Measurements from ENCODE around the gene GPC5.
A peak's percentile ranks its signal among the peaks of the same experiment; 100 is the strongest.

The GPC5 gene

DNA sequence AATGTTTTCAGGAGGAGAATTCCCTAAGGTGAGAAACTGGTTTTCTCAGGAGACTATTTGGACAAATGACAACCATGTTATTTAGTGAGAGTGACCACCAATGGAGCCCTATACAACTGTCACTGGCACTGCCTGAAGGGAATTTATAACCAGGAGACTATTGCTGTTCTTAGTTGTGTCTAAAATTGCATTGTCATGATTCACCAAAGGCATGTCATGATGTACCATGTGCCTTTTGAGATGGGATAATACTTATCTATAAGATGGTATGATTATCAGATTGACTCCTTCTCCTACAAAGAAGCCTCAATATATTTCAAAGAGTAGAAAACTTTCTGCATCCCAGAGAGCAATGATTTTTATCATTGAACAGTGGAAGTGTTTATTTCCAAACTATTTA lies 1088.8 kb downstream of the GPC5 start:
- no peak overlapping the region for H3K9ac ChIP-seq (ENCODE audit: low read length)
- no peak overlapping the region for H2BK120ac ChIP-seq (ENCODE audit: low read depth, low read length)
- no peak overlapping the region for H2BK12ac ChIP-seq (ENCODE audit: low read length in 2 of 2)
- peak; percentile 26 for DNase-seq
- no peak overlapping the region for H3K27ac ChIP-seq (ENCODE audit: low read length, poor library complexity, severe bottlenecking)
- no peaks in the 10 kb centered on the region for H3K27me3 ChIP-seq (ENCODE audit: control insufficient read depth in 1 of 2, insufficient read depth in 1 of 2, low read length in 2 of 2)
- no peak overlapping the region for H3K23ac ChIP-seq (ENCODE audit: low read length in 2 of 2)
- H3K4me2 ChIP-seq (ENCODE audit: low read length, poor library complexity, severe bottlenecking): no peak overlapping the region
- no peaks in the 10 kb centered on the region for H3K4me1 ChIP-seq (ENCODE audit: control insufficient read depth, insufficient read depth, low read depth, low read length)
- no peak overlapping the region for H3K4me3 ChIP-seq (ENCODE audit: insufficient read depth in 1 of 2, low read depth in 1 of 2, low read length in 2 of 2)
- no peak overlapping the region for H2BK5ac ChIP-seq (ENCODE audit: low read depth, low read length, poor library complexity, severe bottlenecking)
- H2BK15ac ChIP-seq (ENCODE audit: low read depth, poor library complexity, severe bottlenecking): no peak overlapping the region
- H2AK5ac ChIP-seq (ENCODE audit: low read length, severe bottlenecking): no peak overlapping the region
- no peak overlapping the region for H3K18ac ChIP-seq (ENCODE audit: low read depth in 1 of 2, low read length in 2 of 2)
- no peaks in the 10 kb centered on the region for H3K9me3 ChIP-seq (ENCODE audit: control insufficient read depth, low read length)
- H4K91ac ChIP-seq (ENCODE audit: low read length): no peak overlapping the region
- no peak overlapping the region for H4K8ac ChIP-seq (ENCODE audit: low read length)
- H3K36me3 ChIP-seq (ENCODE audit: control insufficient read depth in 1 of 2, insufficient read depth in 2 of 2, low read depth in 1 of 2, low read length in 2 of 2): no peaks in the 10 kb centered on the region
- no peak overlapping the region for H3K4ac ChIP-seq (ENCODE audit: low read depth in 1 of 2, low read length in 2 of 2)
- no peaks in the 10 kb centered on the region for H3K79me1 ChIP-seq (replicated peaks; ENCODE audit: low read length, poor library complexity, severe bottlenecking)
- H2AFZ ChIP-seq (ENCODE audit: low read depth, low read length): no peak overlapping the region
- H3K14ac ChIP-seq (ENCODE audit: low read length in 2 of 2): no peak overlapping the region

DNA sequence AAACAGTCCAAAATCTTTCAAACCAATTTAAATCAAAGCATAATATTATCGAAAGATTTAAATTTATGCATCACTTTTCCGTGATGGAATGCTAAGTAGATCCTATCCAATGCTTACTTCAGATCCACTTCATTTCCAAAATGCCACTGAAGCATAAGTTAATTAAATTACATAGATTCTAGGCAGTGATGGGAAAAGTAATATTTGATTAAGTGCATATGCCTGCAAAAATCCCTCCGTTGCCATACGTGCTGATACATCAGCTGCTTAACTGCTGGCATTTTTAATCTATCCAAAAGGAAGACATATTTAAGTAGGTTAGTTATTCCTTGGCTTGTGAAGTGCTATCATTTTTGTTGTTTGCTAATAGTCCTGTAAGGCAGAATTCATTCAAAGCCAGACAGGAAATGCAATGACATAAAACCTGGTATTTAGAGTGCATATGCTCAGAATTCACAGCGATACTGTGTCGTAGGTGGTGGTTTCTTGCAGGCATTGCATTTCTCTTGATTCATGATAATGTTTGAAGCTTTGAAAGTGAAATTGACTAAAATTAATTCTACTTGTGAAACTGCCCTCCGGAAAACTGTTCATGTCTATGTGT lies 1089.9 kb downstream of the GPC5 start:
- H2AK5ac ChIP-seq (ENCODE audit: low read length, severe bottlenecking): no peak overlapping the region
- H3K4me2 ChIP-seq (ENCODE audit: low read length, poor library complexity, severe bottlenecking): no peak overlapping the region
- WGBS: 97% methylated on average over 6 of the region's 7 CpGs
- H2BK5ac ChIP-seq (ENCODE audit: low read depth, low read length, poor library complexity, severe bottlenecking): no peak overlapping the region
- H3K9me3 ChIP-seq (ENCODE audit: control insufficient read depth, low read length): no peaks in the 10 kb centered on the region
- no peak overlapping the region for H3K14ac ChIP-seq (ENCODE audit: low read length in 2 of 2)
- no peak overlapping the region for H3K18ac ChIP-seq (ENCODE audit: low read depth in 1 of 2, low read length in 2 of 2)
- DNase-seq: no peak
- no peak overlapping the region for H3K27ac ChIP-seq (ENCODE audit: low read length, poor library complexity, severe bottlenecking)
- no peaks in the 10 kb centered on the region for H3K79me1 ChIP-seq (replicated peaks; ENCODE audit: low read length, poor library complexity, severe bottlenecking)
- no peaks in the 10 kb centered on the region for H3K36me3 ChIP-seq (ENCODE audit: control insufficient read depth in 1 of 2, insufficient read depth in 2 of 2, low read depth in 1 of 2, low read length in 2 of 2)
- H2AFZ ChIP-seq (ENCODE audit: low read depth, low read length): no peak overlapping the region
- no peak overlapping the region for H3K9ac ChIP-seq (ENCODE audit: low read length)
- H2BK120ac ChIP-seq (ENCODE audit: low read depth, low read length): no peak overlapping the region
- H2BK12ac ChIP-seq (ENCODE audit: low read length in 2 of 2): no peak overlapping the region
- no peak overlapping the region for H3K23ac ChIP-seq (ENCODE audit: low read length in 2 of 2)
- no peak overlapping the region for H2BK15ac ChIP-seq (ENCODE audit: low read depth, poor library complexity, severe bottlenecking)
- H3K4me1 ChIP-seq (ENCODE audit: control insufficient read depth, insufficient read depth, low read depth, low read length): no peaks in the 10 kb centered on the region
- H4K8ac ChIP-seq (ENCODE audit: low read length): no peak overlapping the region
- H3K4ac ChIP-seq (ENCODE audit: low read depth in 1 of 2, low read length in 2 of 2): no peak overlapping the region
- H4K91ac ChIP-seq (ENCODE audit: low read length): no peak overlapping the region
- H3K4me3 ChIP-seq (ENCODE audit: insufficient read depth in 1 of 2, low read depth in 1 of 2, low read length in 2 of 2): no peak overlapping the region
- no peaks in the 10 kb centered on the region for H3K27me3 ChIP-seq (ENCODE audit: control insufficient read depth in 1 of 2, insufficient read depth in 1 of 2, low read length in 2 of 2)

DNA sequence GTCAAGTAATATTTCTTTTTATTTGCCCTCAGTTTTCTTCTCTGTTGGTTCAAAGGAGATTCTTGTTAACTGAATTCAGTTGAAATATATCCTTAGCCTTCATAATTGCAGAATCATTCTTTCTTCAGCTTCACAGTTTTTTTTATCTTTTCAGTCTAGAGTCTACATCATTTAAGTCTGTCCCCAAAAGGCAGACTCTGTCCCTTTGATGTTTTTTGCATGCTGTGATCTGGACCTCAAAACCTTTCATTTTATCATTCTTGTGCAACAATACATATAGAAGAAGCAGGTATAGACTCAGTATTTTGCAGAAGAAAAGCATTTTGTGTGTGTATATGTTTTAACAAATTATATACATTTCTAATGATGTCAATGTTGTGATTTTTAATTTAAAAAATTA lies 1093.4 kb downstream of the GPC5 start:
- H3K18ac ChIP-seq (ENCODE audit: low read depth in 1 of 2, low read length in 2 of 2): no peak overlapping the region
- H3K9me3 ChIP-seq (ENCODE audit: control insufficient read depth, low read length): no peaks in the 10 kb centered on the region
- H3K9ac ChIP-seq (ENCODE audit: low read length): no peak overlapping the region
- no peaks in the 10 kb centered on the region for H3K36me3 ChIP-seq (ENCODE audit: control insufficient read depth in 1 of 2, insufficient read depth in 2 of 2, low read depth in 1 of 2, low read length in 2 of 2)
- no peak overlapping the region for H3K4me3 ChIP-seq (ENCODE audit: insufficient read depth in 1 of 2, low read depth in 1 of 2, low read length in 2 of 2)
- H3K79me1 ChIP-seq (replicated peaks; ENCODE audit: low read length, poor library complexity, severe bottlenecking): no peaks in the 10 kb centered on the region
- no peak overlapping the region for H2BK5ac ChIP-seq (ENCODE audit: low read depth, low read length, poor library complexity, severe bottlenecking)
- H2AFZ ChIP-seq (ENCODE audit: low read depth, low read length): no peak overlapping the region
- H3K4me2 ChIP-seq (ENCODE audit: low read length, poor library complexity, severe bottlenecking): no peak overlapping the region
- H3K14ac ChIP-seq (ENCODE audit: low read length in 2 of 2): no peak overlapping the region
- H2BK120ac ChIP-seq (ENCODE audit: low read depth, low read length): no peak overlapping the region
- no peak overlapping the region for H2BK12ac ChIP-seq (ENCODE audit: low read length in 2 of 2)
- no peak for DNase-seq
- no peak overlapping the region for H2AK5ac ChIP-seq (ENCODE audit: low read length, severe bottlenecking)
- no peak overlapping the region for H4K8ac ChIP-seq (ENCODE audit: low read length)
- H4K91ac ChIP-seq (ENCODE audit: low read length): no peak overlapping the region
- H3K23ac ChIP-seq (ENCODE audit: low read length in 2 of 2): no peak overlapping the region
- H3K4ac ChIP-seq (ENCODE audit: low read depth in 1 of 2, low read length in 2 of 2): no peak overlapping the region
- no peaks in the 10 kb centered on the region for H3K27me3 ChIP-seq (ENCODE audit: control insufficient read depth in 1 of 2, insufficient read depth in 1 of 2, low read length in 2 of 2)
- H2BK15ac ChIP-seq (ENCODE audit: low read depth, poor library complexity, severe bottlenecking): no peak overlapping the region
- no peaks in the 10 kb centered on the region for H3K4me1 ChIP-seq (ENCODE audit: control insufficient read depth, insufficient read depth, low read depth, low read length)
- H3K27ac ChIP-seq (ENCODE audit: low read length, poor library complexity, severe bottlenecking): no peak overlapping the region

DNA sequence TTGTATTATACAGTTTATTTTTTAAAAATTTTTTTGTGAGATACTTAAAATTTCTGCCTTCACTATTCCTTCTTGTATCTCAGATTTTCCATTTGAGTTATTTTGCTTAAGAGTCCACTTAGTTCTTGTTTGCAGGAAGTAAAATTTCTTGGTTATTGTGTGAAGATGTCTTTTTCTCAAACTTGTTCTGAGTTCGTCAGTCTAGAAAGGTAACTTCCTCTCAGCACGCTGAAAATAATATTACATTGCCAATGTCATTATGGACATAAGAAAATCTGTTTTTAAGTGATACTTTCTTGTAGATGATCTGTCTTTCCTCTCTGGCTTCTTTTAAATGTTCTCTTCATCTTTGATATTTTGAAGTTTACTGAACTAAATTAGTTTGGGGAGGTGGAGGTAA lies 1096.5 kb downstream of the GPC5 start:
- Histone ChIP-seq H2AK5ac (ENCODE audit: low read length, severe bottlenecking) (no peak overlapping the region), H3K27me3 (ENCODE audit: control insufficient read depth in 1 of 2, insufficient read depth in 1 of 2, low read length in 2 of 2) (no peaks in the 10 kb centered on the region), H2BK12ac (ENCODE audit: low read length in 2 of 2) (no peak overlapping the region), H3K79me1 (replicated peaks; ENCODE audit: low read length, poor library complexity, severe bottlenecking) (no peaks in the 10 kb centered on the region), H4K8ac (ENCODE audit: low read length) (no peak overlapping the region), H3K9me3 (ENCODE audit: control insufficient read depth, low read length) (peaks cover 9% of the 10 kb centered on the region), H3K14ac (ENCODE audit: low read length in 2 of 2) (no peak overlapping the region), H3K4ac (ENCODE audit: low read depth in 1 of 2, low read length in 2 of 2) (no peak overlapping the region), H2BK15ac (ENCODE audit: low read depth, poor library complexity, severe bottlenecking) (no peak overlapping the region), H3K4me2 (ENCODE audit: low read length, poor library complexity, severe bottlenecking) (no peak overlapping the region), H3K36me3 (ENCODE audit: control insufficient read depth in 1 of 2, insufficient read depth in 2 of 2, low read depth in 1 of 2, low read length in 2 of 2) (no peaks in the 10 kb centered on the region), H4K91ac (ENCODE audit: low read length) (no peak overlapping the region), H2AFZ (ENCODE audit: low read depth, low read length) (no peak overlapping the region), H2BK5ac (ENCODE audit: low read depth, low read length, poor library complexity, severe bottlenecking) (no peak overlapping the region), H3K18ac (ENCODE audit: low read depth in 1 of 2, low read length in 2 of 2) (no peak overlapping the region), H3K4me1 (ENCODE audit: control insufficient read depth, insufficient read depth, low read depth, low read length) (no peaks in the 10 kb centered on the region), H3K27ac (ENCODE audit: low read length, poor library complexity, severe bottlenecking) (no peak overlapping the region), H3K23ac (ENCODE audit: low read length in 2 of 2) (no peak overlapping the region), H3K4me3 (ENCODE audit: insufficient read depth in 1 of 2, low read depth in 1 of 2, low read length in 2 of 2) (no peak overlapping the region), H3K9ac (ENCODE audit: low read length) (no peak overlapping the region), H2BK120ac (ENCODE audit: low read depth, low read length) (no peak overlapping the region)
- WGBS: no CpG with 5 or more reads among the region's 2 CpGs
- DNase-seq: no peak
